HG03469 (cell line): ENCODE measurements around the gene PRKACA.

ENCODE experiments used
- ATAC-seq: cut with Tn5 transposase; IDR thresholded peaks from one replicate; pipeline ENCODE4 v1.9.1; 2021; ENCODE audit warnings: mild to moderate bottlenecking, moderate library complexity, moderate number of reproducible peaks; ENCODE audit not compliant: unreplicated experiment

Gene PRKACA

GRCh38 chr19:14096272-14096992, 21.1 kb downstream of the PRKACA start:
- ATAC-seq, result no peak

- ATAC-seq, result no peak
Measured at GRCh38 chr19:14094854-14095253, 22.7 kb downstream of the PRKACA start.

- ATAC-seq, result no peak
Measured at GRCh38 chr19:14093117-14093823, 24.3 kb downstream of the PRKACA start.

- ATAC-seq, result no peak
Measured at GRCh38 chr19:14091813-14092462, 25.6 kb downstream of the PRKACA start.

GRCh38 chr19:14091081-14091812, 26.3 kb downstream of the PRKACA start:
- no peak for ATAC-seq

- no peak for ATAC-seq
Measured at GRCh38 chr19:14090509-14091080, 27.0 kb downstream of the PRKACA start, which contains the start of gene SAMD1. Gene SAMD1, minus strand, starts transcription at chr19:14090751.

GRCh38 chr19:14089662-14090508, 27.7 kb downstream of the PRKACA start:
- ATAC-seq, result no peak

DNA sequence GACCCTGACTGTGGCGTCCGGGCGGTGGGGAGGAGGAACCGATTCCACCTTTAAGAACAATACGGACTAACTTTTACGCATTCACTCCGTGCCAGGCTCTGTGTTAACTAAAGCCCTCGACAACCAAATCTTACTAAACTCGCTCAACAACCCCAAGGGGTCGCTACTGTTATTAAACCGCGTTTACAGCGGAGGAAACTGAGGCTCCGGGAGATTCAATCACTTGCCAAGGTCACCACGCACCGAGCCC, 28.2 kb downstream of the PRKACA start:
- no peak for ATAC-seq

- no peak for ATAC-seq
Measured at GRCh38 chr19:14088634-14089411, 28.7 kb downstream of the PRKACA start.

GRCh38 chr19:14086098-14086497, 31.5 kb downstream of the PRKACA start:
- no peak for ATAC-seq

DNA sequence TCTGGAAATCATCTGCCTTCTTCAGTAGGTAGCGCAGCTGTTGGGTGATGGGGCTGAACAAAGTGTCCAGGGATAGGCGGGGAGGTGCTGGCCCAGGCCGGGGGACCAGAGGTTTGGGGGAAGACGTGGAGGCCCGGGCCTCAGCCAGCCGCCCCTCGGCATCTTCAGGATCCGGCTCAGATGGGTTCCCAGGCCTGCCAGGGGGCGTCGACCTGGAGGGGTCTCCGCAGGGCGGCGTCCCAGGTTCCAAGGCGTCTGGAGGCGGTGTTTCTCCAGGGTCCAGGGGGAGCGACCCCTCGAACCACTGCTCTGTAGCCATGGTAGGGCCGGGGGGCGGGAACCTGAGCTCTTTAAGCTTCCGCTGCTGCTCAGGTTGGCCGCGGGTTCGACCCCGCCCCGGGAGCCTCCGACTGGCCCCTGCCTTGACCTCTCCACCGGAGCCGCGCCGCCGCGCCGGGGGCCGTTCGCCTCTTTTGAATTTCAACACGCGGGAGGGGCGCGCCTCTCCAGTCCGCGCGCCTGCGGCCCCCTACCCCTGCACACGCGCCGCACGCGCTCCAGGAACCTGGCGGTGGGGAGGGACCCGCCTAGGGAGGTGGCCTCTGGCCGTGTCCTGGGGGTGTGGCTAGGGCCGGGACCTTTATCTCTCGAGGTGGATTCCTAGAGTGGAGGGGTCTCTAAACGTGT, 32.1 kb downstream of the PRKACA start, which contains the start of gene C19orf67:
Gene C19orf67, minus strand, starts transcription at position 475 of the 687 bp plus-strand sequence. Its CDS starts 156 bp downstream, at position 319.
- no peak for ATAC-seq

DNA sequence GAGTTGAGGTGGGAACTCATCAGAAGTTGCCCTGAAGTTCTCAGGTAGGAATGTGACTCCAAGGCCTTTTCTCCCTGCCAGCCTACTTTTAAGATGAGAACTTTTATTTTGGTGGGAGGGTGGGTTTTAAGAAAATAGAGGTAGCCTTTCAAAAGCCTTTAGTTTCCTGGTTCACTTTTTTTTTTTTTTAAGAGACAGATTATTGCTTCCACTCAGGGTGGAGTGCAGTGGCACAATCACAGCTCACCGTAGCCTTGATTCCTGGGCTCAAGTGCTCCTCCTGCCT, 34.9 kb downstream of the PRKACA start:
- ATAC-seq, result no peak

GRCh38 chr19:14081797-14082674, 35.5 kb downstream of the PRKACA start:
- ATAC-seq, result no peak

GRCh38 chr19:14080887-14081796, 36.4 kb downstream of the PRKACA start:
- ATAC-seq, result peak; percentile 74

DNA sequence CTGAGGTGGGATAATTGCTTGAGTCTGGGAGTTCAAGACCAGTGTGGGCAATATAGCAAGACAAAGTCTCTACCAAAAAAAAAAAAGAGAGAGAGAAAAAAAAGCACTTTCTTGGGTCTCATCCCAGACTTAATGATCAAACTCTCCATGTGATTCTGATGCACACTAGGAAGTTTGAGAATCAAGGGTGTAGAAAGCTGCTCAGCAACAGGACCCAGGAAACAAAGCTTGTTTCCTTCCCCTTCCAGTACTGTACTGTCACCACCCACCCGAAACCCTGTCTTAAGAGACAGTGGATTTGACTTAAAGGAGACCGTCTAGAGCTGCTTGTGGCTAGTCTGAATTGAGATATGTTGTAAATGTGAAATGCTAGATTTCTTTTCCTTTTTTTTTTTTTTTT, 39.2 kb downstream of the PRKACA start:
- ATAC-seq, result no peak

GRCh38 chr19:14073925-14074838, 43.4 kb downstream of the PRKACA start:
- ATAC-seq, result no peak
